SIG-M5 (cell line): ENCODE results near the gene BLOC1S6.
"Not testable (repeated sequence)": the region's sequence is repeated elsewhere in the genome, so short reads cannot be mapped to it uniquely, and the experiment has no call there.

Experiments used
- DNase-seq: peaks from one replicate; lab custom pipeline; 2025; lab: John Stamatoyannopoulos, UW

The BLOC1S6 gene

DNA sequence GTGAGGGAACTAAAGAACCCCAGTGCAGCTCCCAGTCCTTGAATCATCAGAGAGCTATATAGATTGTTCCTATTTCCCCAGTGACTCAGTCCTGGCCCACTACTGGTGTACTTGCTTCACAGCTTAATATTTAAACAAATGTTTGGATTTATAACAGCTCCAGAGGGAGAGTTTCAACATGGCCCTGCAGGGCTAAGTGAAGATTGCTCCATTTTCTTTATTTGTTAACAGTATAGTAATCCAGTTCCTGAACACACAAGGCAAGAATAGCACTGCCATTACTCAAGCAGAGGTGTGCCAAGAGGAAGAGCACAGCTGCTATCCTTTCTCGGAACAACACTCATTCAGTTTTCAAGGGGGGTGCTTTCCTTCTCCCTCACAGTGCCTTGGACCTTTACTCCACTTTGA is 54.2 kb downstream of the BLOC1S6 start:
- DNase-seq, result peak; percentile 80

DNA sequence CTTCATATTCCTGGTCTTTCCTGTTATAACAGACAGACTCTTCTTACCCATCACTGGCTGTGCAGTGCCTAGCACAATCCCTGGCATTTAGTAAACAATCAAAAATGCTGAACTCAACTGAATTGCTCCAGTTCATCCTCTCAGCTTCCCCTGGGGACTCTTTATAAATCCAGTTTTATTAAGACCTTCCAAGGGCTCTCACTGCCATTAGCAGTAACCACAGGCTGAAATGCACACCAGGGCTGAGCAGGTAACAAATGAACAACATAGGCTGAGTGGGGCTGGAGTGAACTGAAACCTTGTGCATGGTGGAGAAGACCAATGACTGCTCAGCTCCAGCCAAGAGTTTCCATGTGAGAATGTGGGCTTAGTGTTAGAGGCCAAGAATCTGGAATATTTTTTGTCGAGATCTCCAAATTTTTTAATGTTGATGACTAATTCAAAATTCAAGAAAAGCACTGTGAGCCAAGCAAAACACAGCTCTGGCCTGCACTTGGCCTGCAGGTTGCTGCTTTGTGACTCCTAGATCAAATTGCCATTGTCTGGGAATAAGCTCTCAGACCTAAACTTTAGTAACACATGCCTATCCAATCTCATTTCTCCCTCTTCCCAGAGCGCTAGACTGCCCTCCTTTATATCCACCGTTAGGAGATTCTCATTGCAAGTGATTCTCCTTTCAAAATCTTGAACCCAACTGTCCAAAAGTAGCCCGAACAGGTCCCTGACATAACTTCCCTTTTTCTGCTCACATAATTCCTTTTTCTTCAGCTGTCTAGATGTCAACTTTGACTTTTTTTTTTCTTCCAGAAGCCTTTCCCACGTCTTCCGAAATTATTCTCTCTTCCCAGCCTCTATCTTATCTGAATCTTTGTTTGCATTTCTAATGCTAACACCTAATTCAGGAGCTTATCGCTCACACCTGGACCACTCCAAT is 55.1 kb downstream of the BLOC1S6 start:
- no peak for DNase-seq

- DNase-seq, result no peak
These were observed 57.3 kb downstream of the BLOC1S6 start for GRCh38 chr15:45644437-45644836.

DNA sequence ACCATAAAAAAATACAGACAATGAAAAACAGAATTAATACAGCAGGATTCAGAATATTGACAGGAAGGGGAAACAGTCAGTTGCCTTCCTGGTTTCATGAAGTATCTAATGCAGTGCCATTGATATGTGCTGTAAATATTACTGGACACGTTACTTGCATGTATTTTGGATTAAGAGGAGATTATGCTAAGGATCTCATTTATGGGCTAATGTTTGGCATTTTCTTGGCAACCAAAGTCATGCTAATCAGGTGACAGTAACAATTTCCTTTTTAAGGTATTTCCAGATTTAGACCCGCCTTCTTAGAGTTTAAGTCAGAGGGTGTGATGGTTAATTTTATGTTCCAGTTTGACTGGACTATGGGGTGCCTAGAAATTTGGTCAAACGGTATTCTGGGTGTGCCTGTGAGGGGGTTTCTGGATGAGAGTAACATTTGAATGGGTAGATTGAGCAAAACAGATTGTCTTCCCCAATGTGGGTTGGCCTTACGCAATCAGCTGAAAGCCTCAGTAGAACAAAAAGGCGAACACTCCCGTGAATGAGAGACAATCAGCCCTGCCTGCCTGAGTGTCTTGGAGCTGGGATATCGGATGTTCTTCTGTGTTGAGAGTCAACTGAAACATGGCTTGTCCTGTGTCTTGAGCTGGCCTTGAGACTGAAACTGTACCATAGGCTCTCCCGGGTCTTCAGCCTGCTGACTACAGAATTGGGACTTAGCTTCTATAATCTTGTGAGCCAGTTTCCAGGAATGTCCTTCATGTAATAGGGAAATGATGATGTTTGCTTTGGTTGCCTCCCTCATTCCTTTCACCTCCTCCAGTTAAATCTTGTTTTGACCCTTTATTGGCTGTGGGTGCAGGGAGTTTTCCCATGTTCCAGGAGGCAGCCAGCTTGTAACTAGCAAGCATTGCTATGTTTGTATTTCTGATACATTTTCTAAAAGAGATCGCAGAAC is 58.1 kb downstream of the BLOC1S6 start:
- DNase-seq, result no peak

- no peak for DNase-seq
These were observed 59.0 kb downstream of the BLOC1S6 start for GRCh38 chr15:45646220-45646619.

GRCh38 chr15:45647828-45648227 is 60.6 kb downstream of the BLOC1S6 start:
- no peak for DNase-seq

DNA sequence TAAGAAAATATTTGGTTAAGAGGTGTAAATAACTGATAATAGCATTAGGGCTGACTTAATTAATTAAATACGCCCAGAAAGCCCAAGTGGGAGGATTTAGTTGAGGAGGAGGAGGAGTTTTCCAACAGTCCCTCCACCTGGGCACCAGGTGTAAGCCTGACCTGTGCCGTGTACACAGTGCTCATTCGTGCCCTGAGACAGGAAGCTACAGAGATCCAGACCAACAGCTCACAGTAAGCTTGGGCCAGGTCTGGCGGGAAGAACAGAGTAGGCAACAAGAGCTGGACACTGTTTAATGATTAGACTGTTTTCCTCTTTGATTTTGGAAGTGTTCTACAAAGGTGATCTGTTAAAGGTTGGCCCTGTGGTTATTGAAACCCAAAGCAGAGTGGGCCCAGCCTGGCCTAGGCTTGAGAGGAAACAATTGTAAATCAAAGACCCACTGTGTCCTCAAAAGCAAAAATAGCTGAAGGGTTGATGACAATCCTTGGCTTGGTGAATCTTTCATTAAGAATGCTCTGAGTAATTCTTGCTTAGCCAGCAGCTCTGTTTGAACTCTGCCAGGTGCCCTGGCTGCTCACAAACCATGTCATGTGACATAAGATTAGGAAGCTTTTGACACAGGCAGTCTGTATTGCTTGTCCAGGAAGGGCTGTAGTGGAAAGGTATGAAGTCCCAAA is 61.5 kb downstream of the BLOC1S6 start:
- DNase-seq, result no peak

DNA sequence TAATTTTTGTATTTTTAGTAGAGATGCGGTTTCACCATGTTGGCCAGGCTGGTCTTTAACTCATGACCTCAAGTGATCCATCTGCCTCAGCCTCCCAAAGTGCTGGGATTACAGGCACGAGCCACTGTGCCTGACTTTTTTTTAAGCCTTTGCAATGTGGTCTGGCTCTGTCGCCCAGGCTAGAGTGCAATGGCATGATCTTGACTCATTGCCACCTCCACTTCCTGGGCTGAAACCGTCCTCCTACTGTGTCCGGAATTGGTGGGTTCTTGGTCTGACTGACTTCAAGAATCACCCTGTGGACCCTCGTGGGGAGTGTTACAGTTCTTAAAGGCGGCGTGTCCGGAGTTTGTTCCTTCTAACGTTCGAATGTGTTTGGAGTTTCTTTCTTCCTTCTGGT is 62.8 kb downstream of the BLOC1S6 start:
- DNase-seq, result not testable (repeated sequence)

- no peak for DNase-seq
These were observed 63.8 kb downstream of the BLOC1S6 start for GRCh38 chr15:45650889-45651525.

DNA sequence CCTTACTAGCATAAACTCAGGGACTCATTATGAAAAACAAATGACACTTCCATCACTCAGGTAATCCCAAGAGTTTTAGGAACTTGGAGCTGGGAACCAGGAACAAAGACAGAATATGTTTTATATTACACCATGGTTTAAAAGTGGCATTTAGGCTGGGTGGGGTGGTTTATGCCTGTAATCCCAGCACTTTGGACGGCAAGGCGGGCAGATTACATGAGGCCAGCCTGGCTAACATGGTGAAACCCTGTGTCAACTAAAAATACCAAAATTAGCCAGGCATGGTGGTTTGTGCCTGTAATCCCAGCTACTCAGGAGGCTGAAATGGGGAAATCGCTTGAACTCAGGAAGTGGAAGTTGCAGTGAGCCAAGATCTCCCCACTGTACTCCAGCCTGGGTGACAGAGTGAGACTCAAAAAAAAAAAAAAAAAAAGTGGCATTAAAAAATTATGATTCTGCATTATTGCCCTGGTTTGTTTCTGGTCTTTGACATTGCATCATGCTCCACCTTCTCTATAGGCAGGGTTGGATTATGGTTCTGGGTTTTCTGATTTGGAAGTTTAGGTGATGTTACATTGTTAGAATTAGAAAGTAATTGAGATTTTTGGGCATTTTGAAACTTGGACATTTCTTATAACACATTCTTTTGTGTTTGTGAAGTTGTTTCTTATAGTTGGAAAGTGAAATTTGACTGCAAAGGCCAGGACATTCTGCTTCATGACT is 66.7 kb downstream of the BLOC1S6 start:
- peak; percentile 46 for DNase-seq

- no peak for DNase-seq
These were observed 67.6 kb downstream of the BLOC1S6 start for GRCh38 chr15:45654749-45655148.

DNA sequence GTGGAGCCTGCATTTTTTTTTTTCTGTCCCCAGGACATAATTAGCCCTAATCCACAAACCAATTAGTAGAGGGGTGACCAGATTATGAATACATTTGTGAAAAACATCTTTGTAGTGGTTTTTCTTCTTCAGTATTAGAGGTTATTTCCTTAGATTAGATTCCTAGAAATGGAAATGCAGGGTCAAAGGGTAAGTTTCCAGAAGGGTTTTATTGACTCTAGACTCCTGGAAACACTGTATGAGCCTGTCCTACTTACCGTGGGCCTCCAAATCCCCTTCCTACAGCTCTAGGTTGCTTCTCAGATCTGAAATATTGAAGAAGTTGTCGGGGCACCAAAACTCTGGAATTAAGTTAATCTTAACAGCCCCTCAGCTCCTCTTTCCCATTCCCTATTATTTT is 70.1 kb downstream of the BLOC1S6 start:
- DNase-seq, result no peak

- no peak for DNase-seq
These were observed 70.8 kb downstream of the BLOC1S6 start for GRCh38 chr15:45657764-45658545.
